DMS114 treated with DMSO at 0.1 percent for 48 hours (cell line): ENCODE results near the gene CDCA4.
"Not testable (repeated sequence)": the region's sequence is repeated elsewhere in the genome, so short reads cannot be mapped to it uniquely, and the experiment has no call there.

Source experiments
- DNase-seq: peaks from one replicate; lab custom pipeline; 2025; ENCODE audit not compliant: unreplicated experiment; lab: John Stamatoyannopoulos, UW

CDCA4 gene

GRCh38 chr14:105058521-105059034, 37.7 kb upstream of the CDCA4 start:
- DNase-seq = no peak

GRCh38 chr14:105056303-105056831, 35.5 kb upstream of the CDCA4 start:
- DNase-seq = no peak

- DNase-seq = no peak
These were observed 34.9 kb upstream of the CDCA4 start for GRCh38 chr14:105055736-105056302.

GRCh38 chr14:105055334-105055733, 34.5 kb upstream of the CDCA4 start:
- no peak for DNase-seq

GRCh38 chr14:105053996-105054395, 33.1 kb upstream of the CDCA4 start:
- no peak for DNase-seq

GRCh38 chr14:105053421-105053820, 32.5 kb upstream of the CDCA4 start:
- no peak for DNase-seq

GRCh38 chr14:105052110-105052458, 31.2 kb upstream of the CDCA4 start:
- DNase-seq = no peak

GRCh38 chr14:105051182-105052109, 30.6 kb upstream of the CDCA4 start:
- no peak for DNase-seq

- DNase-seq = no peak
These were observed 29.6 kb upstream of the CDCA4 start for GRCh38 chr14:105050551-105050897.

- DNase-seq = no peak
These were observed 29.1 kb upstream of the CDCA4 start for GRCh38 chr14:105049753-105050550.

- DNase-seq = no peak
These were observed 26.6 kb upstream of the CDCA4 start for GRCh38 chr14:105047283-105048016.

- DNase-seq = no peak
These were observed 26.0 kb upstream of the CDCA4 start for GRCh38 chr14:105046891-105047282.

- peak; percentile 22 for DNase-seq
These were observed 24.9 kb upstream of the CDCA4 start for GRCh38 chr14:105045710-105046326.

- DNase-seq = no peak
These were observed 22.8 kb upstream of the CDCA4 start for GRCh38 chr14:105043641-105044040.

GRCh38 chr14:105042813-105043212, 21.9 kb upstream of the CDCA4 start:
- DNase-seq = no peak

- DNase-seq = no peak
These were observed 21.2 kb upstream of the CDCA4 start for GRCh38 chr14:105041841-105042765.

GRCh38 chr14:105039458-105040205, 18.7 kb upstream of the CDCA4 start:
- no peak for DNase-seq

- not testable (repeated sequence) for DNase-seq
These were observed 14.7 kb upstream of the CDCA4 start for GRCh38 chr14:105035616-105036015.
